GM12801 (cell line): ENCODE measurements around the gene COX7C.

Experiments
- CTCF ChIP-seq: IDR thresholded peaks from one replicate; pipeline ENCODE4 v1.5.1; 2011; ENCODE audit warnings: control low read depth; ENCODE audit not compliant: insufficient read length; ENCODE audit errors: extremely low read depth

The COX7C gene, protein sequence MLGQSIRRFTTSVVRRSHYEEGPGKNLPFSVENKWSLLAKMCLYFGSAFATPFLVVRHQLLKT

DNA sequence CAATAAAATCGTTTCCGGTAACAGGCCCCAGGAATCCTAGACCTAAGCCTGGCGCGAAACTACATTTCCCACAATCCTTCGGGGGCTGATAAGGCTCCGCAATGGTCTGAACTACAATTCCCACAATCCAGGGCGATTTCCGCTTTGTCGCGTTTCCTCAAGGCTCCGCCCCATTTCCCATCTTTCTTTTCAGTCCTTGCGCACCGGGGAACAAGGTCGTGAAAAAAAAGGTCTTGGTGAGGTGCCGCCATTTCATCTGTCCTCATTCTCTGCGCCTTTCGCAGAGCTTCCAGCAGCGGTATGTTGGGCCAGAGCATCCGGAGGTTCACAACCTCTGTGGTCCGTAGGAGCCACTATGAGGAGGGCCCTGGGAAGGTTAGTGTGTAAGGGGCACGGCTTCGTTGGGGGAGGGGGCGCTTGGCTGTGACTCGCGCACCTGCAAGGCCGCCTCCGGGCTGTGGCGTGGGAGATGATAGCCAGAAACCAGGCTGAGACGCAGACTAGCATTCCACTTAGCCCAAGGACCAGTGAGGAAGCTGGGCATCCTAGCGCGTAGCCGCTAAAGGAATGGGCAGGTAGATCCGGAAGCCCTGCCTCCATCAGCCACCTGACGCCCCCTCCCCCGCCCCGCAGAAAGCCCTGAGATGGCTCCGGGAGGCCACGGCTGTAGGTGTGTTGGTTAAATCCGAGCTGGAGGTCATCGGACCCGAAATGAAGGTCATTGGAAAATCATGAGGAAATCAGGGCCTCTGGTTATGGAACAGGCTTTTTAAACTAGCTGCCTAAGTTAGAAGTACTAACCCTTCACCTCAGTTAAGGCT lies at the start of gene COX7C:
TSS of gene COX7C (plus strand) at position 186 of the 821 bp plus-strand sequence. CDS start at position 301, 115 bp downstream.
- TF ChIP-seq CTCF, result no peak

GRCh38 chr5:86570427-86571083 lies 47.2 kb upstream of the COX7C start:
- TF ChIP-seq CTCF, result no peak

DNA sequence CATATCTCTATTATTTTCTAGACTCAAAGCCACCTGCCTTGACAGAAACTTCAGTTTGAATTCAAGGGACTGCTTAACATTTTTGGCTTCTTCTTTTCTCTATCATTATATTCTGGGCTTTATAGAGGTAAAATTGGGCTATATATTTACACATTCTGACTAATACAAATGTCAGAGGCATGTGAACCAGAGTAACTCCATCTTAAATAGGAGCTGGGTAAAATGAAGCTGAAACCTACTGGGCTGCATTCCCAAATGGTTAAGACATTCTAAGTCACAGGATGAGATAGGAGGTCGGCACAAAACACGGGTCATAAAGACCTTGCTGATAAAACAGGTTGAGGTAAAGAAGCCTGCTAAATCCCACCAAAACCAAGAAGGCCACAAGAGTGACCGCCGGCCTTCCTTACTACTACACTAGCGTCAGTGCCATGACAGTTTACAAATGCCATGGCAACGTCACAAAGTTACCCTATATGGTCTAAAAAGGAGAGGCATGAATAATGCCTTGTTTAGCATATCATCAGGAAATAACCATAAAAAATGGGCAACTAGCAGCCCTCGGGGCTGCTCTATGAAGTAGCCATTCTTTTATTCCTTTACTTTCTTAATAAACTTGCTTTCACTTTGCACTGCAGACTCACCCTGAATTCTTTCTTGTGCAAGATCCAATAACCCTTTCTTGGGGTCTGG lies 44.8 kb upstream of the COX7C start:
- no peak for TF ChIP-seq CTCF

DNA sequence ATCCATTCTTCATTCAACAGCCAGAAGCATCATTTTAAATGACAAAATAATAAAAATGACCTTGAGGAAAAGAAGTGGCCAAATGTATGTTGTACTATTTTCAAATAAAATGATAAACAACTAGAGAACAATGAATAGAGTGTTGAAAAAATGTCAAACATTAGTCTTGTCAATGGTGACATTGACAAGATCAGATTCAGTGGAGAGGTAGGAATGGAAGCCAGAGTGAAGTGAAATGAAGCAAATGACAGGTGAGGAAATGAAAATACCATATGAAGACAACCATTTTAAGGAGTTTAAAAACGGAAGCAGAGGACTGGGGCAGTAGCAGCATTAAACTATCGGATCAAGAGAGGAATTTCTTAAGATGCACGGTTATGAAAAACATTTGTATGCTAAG lies 38.2 kb upstream of the COX7C start:
- no peak for TF ChIP-seq CTCF

- no peak for TF ChIP-seq CTCF
Measured at GRCh38 chr5:86596476-86596875, 21.3 kb upstream of the COX7C start.

GRCh38 chr5:86605881-86606280 lies 11.9 kb upstream of the COX7C start:
- no peak for TF ChIP-seq CTCF

- no peak for TF ChIP-seq CTCF
Measured at GRCh38 chr5:86613455-86613854, 4.3 kb upstream of the COX7C start.
